WERI-Rb-1 (cell line): ENCODE measurements around the gene FAIM2.
"Not testable (repeated sequence)": the region's sequence is repeated elsewhere in the genome, so short reads cannot be mapped to it uniquely, and the experiment has no call there.

ENCODE experiments used
- DNase-seq: peaks from one replicate; pipeline ENCODE4 v3.0.0-alpha.2; 2020
- H3K27ac ChIP-seq: fragments of 250-450 bp; sonication (Bioruptor Pico); 2 replicates; pipeline ENCODE4 v1.5.1; 2020; ENCODE audit warnings: mild to moderate bottlenecking, moderate library complexity
- H3K27me3 ChIP-seq: fragments of 250-450 bp; sonication (Bioruptor Pico); 2 replicates; pipeline ENCODE4 v1.5.1; 2021; ENCODE audit warnings: mild to moderate bottlenecking, low read depth, moderate library complexity; ENCODE audit not compliant: insufficient read depth, severe bottlenecking
- H3K36me3 ChIP-seq: fragments of 250-450 bp; sonication (Bioruptor Pico); 2 replicates; pipeline ENCODE4 v1.5.1; 2020; ENCODE audit warnings: mild to moderate bottlenecking, moderate library complexity
- H3K4me3 ChIP-seq: 2 replicates; pipeline ENCODE4 v1.5.1; 2011; ENCODE audit warnings: low read depth, mild to moderate bottlenecking, control low read depth, low read length
- H3K9me3 ChIP-seq: fragments of 250-450 bp; sonication (Bioruptor Pico); 2 replicates; pipeline ENCODE4 v1.5.1; 2021; ENCODE audit warnings: mild to moderate bottlenecking, moderate library complexity; ENCODE audit not compliant: severe bottlenecking
- TF ChIP-seq, protein P1 (sequence below): IDR thresholded peaks from 2 replicates; pipeline ENCODE4 v1.5.1; 2011; ENCODE audit warnings: low read depth, mild to moderate bottlenecking, control low read depth, inconsistent platforms, low read length

The FAIM2 gene

DNA sequence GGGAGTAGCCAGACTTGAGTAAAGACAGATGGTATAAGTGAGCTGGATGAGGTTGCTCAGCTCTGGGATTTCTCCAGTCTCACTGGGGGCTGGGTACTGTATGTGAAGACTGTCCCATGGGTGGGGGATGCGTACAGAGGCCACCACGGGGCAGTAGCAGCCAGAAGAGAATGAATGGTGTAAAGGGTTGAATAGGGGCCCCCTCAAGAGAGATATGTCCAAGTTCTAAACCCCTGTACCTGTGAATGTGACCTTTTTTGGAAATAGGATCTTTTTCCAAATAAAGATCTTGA lies 39.0 kb downstream of the FAIM2 start:
- Histone ChIP-seq H3K4me3 (no peak overlapping the region), H3K27ac (peak overlapping the region; percentile 42), H3K9me3 (peaks cover 2% of the 10 kb centered on the region), H3K36me3 (no peaks in the 10 kb centered on the region), H3K27me3 (no peaks in the 10 kb centered on the region)
- TF ChIP-seq, protein P1, sequence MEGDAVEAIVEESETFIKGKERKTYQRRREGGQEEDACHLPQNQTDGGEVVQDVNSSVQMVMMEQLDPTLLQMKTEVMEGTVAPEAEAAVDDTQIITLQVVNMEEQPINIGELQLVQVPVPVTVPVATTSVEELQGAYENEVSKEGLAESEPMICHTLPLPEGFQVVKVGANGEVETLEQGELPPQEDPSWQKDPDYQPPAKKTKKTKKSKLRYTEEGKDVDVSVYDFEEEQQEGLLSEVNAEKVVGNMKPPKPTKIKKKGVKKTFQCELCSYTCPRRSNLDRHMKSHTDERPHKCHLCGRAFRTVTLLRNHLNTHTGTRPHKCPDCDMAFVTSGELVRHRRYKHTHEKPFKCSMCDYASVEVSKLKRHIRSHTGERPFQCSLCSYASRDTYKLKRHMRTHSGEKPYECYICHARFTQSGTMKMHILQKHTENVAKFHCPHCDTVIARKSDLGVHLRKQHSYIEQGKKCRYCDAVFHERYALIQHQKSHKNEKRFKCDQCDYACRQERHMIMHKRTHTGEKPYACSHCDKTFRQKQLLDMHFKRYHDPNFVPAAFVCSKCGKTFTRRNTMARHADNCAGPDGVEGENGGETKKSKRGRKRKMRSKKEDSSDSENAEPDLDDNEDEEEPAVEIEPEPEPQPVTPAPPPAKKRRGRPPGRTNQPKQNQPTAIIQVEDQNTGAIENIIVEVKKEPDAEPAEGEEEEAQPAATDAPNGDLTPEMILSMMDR: no peak
- DNase-seq: peak; percentile 61

DNA sequence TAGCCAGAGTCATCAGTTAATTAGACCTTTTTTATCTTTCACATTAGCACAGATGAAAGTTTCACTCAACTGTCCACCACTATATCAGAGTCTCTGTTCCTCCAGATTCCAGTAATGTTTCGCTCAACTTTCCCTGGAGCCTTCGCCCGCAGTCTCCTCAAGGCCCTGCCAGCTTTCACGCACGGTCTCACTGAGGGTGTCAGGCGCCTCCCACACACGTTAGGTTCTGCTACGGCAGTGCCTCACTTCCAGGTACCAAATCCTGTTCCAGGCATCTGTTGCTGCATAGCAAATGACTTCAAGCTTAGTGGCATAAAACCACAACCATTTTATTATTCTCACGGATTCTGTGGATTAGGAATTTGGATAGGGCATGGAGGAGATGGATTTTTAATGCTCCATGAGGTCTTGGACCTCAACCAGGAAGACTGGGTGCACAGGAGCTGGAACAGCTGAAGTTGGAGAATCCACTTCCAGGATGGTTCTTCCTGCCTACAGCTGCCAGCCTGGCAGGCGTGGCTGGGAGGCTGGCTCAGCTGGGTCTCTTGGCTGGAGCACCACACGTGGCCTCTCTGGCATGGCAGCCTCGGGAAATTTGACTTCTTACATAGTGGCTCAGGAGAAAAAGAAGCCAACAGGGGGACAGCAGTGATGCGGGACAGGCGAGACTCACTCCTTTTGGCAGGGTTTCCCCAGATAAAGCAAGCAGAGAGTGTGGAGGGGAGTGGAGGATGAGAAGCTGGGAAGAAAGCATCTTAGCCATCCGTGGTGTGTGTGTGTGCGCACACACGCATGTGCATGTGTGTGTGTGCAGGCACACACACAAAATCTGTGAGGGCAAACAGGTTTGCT lies 39.5 kb downstream of the FAIM2 start:
- Histone ChIP-seq H3K9me3 (peaks cover 3% of the 10 kb centered on the region), H3K27me3 (no peaks in the 10 kb centered on the region), H3K36me3 (no peaks in the 10 kb centered on the region), H3K4me3 (no peak overlapping the region), H3K27ac (peak overlapping the region; percentile 29)
- no peak for DNase-seq
- TF ChIP-seq, protein P1: no peak

DNA sequence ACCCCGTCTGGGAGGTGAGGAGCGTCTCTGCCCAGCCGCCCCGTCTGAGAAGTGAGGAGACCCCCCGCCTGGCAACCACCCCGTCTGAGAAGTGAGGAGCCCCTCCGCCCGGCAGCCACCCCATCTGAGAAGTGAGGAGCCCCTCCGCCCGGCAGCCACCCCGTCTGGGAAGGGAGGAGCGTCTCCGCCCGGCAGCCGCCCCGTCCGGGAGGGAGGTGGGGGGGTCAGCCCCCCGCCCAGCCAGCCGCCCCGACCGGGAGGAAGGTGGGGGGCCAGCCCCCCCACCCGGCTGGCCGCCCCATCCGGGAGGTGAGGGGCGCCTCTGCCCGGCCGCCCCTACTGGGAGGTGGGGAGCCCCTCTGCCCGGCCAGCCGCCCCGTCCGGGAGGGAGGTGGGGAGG lies 42.8 kb downstream of the FAIM2 start:
- H3K27me3 ChIP-seq, H3K9me3 ChIP-seq, H3K27ac ChIP-seq, H3K4me3 ChIP-seq, H3K36me3 ChIP-seq, DNase-seq: not testable (repeated sequence)

DNA sequence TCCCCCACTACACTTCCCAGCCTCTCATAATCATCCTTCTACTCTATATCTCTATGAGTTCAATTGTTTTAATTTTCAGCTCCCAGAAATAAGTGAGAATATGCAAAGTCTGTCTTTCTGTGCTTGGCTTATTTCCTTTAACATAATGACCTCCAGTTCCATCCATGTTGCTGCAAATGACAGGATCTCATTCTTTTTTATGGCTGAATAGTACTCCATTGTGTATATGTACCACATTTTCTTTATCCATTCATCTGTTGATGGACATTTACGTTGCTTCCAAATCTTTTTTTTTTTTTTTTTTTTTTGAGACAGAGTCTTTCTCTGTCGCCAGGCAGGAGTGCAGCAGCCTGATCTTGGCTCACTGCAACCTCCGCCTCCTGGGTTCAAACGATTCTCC lies 47.8 kb downstream of the FAIM2 start:
- H3K4me3 ChIP-seq, DNase-seq, H3K36me3 ChIP-seq, H3K27me3 ChIP-seq, H3K9me3 ChIP-seq, H3K27ac ChIP-seq: not testable (repeated sequence)

DNA sequence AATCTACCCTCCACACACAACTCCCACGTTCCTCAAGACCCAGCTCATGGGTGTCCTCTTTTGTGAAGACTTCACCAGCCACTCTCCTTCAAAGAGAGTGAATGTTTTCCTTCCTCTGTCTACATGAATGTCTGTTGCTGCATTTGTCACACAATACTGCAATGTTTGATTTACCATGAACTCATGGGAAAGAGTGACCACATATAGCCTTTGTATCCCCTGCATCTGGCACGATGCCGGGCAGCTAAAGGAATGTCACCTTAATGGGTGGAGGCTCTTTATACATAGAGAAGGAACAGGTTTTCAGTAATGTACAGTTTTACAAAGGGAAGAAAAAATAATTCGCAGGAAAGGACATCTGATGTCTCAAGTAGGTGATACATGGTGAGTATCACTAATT lies 48.7 kb downstream of the FAIM2 start:
- TF ChIP-seq, protein P1: no peak
- H3K36me3 ChIP-seq: no peaks in the 10 kb centered on the region
- peaks cover 3% of the 10 kb centered on the region for H3K9me3 ChIP-seq
- H3K27me3 ChIP-seq: no peaks in the 10 kb centered on the region
- no peak overlapping the region for H3K4me3 ChIP-seq
- H3K27ac ChIP-seq: no peak overlapping the region
- no peak for DNase-seq

DNA sequence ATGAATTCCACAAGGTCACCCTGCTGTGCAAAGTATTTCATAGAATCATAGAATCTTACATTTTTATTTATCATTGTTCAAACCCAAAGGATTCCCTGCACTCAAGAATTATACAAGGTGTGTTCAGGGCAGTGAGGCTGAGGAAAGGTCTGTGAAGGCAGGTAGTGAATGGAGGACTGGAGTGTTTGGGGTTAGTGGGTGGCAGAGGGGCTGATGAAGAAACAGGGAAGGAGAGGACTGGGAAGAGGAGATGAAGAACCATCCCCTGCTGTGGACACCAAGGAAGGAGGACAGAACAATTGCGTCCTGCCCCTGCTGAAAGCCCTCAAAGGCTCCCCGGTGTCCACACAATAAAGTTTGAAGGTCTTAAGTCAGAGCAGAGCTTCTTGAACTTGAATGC lies 50.0 kb downstream of the FAIM2 start:
- TF ChIP-seq, protein P1: no peak
- H3K27ac ChIP-seq: no peak overlapping the region
- no peak overlapping the region for H3K4me3 ChIP-seq
- no peaks in the 10 kb centered on the region for H3K9me3 ChIP-seq
- no peaks in the 10 kb centered on the region for H3K27me3 ChIP-seq
- DNase-seq: no peak
- no peaks in the 10 kb centered on the region for H3K36me3 ChIP-seq

DNA sequence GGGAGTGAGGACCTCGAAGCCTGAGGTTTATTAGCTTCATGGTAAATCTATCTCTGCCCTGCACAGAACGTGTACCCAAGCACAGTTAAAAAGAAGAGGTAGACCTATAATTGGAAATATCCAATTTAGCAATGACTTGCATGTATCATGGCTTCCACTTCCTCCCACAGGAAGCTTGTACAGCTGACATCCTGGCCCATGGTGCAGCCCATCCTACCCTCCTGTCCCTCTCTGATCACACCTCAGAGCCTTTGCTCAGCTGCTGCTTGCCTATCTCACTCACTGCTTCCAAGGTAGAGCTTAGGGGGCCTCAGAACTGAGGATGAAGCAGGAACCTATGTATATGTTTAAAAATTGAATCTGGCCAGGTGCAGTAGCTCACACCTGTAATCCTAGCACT lies 56.5 kb downstream of the FAIM2 start:
- Histone ChIP-seq H3K9me3 (no peaks in the 10 kb centered on the region), H3K27ac (no peak overlapping the region), H3K27me3 (no peaks in the 10 kb centered on the region), H3K36me3 (no peaks in the 10 kb centered on the region), H3K4me3 (no peak overlapping the region)
- DNase-seq: no peak
- TF ChIP-seq, protein P1: no peak
